IPS-15b (cell line): ENCODE measurements around the gene PTPRT.

Source experiments
- H3K27me3 ChIP-seq: one replicate; pipeline ENCODE4 v1.6.1; 2013; ENCODE audit warnings: low read length; ENCODE audit not compliant: control insufficient read depth, insufficient read depth
- H3K36me3 ChIP-seq: one replicate; pipeline ENCODE4 v1.6.1; 2013; ENCODE audit warnings: low read length; ENCODE audit not compliant: control insufficient read depth, insufficient read depth
- H3K4me1 ChIP-seq: one replicate; pipeline ENCODE4 v1.6.1; 2013; ENCODE audit warnings: mild to moderate bottlenecking, low read length; ENCODE audit not compliant: control insufficient read depth, insufficient read depth
- H3K4me3 ChIP-seq: one replicate; pipeline ENCODE4 v1.5.1; 2013; ENCODE audit warnings: low read depth, low read length
- H3K9ac ChIP-seq: one replicate; pipeline ENCODE4 v1.6.1; 2013; ENCODE audit warnings: low read depth, mild to moderate bottlenecking, low read length
- H3K9me3 ChIP-seq: one replicate; pipeline ENCODE4 v1.6.1; 2013; ENCODE audit warnings: mild to moderate bottlenecking, low read length; ENCODE audit not compliant: control insufficient read depth, insufficient read depth

PTPRT gene

GRCh38 chr20:42496595-42496994 lies 693.1 kb downstream of the PTPRT start:
- no peaks in the 10 kb centered on the region for H3K9me3 ChIP-seq
- H3K9ac ChIP-seq = no peak overlapping the region
- no peaks in the 10 kb centered on the region for H3K36me3 ChIP-seq
- no peaks in the 10 kb centered on the region for H3K4me1 ChIP-seq
- H3K4me3 ChIP-seq = no peak overlapping the region
- no peaks in the 10 kb centered on the region for H3K27me3 ChIP-seq

DNA sequence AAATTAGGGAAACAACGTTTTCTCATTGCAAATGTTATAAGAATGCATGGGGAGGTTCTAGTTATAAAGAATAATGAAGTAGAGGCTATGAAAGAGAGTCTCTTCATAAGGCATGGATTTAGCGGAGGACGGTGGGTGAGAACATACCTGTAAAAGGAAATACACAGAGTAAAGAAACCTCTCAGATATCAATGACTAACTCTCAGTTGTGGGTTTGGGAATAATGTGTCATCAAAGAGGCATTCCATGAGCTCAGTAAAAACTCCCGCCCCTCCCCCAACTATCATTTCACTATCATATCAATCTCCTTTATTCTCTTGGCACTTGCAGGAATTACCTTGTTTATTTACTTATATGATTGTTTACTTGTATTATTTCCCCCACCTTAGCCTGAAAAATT lies 695.4 kb downstream of the PTPRT start:
- no peaks in the 10 kb centered on the region for H3K4me1 ChIP-seq
- no peaks in the 10 kb centered on the region for H3K36me3 ChIP-seq
- H3K27me3 ChIP-seq = no peaks in the 10 kb centered on the region
- no peaks in the 10 kb centered on the region for H3K9me3 ChIP-seq
- H3K9ac ChIP-seq = no peak overlapping the region
- no peak overlapping the region for H3K4me3 ChIP-seq

DNA sequence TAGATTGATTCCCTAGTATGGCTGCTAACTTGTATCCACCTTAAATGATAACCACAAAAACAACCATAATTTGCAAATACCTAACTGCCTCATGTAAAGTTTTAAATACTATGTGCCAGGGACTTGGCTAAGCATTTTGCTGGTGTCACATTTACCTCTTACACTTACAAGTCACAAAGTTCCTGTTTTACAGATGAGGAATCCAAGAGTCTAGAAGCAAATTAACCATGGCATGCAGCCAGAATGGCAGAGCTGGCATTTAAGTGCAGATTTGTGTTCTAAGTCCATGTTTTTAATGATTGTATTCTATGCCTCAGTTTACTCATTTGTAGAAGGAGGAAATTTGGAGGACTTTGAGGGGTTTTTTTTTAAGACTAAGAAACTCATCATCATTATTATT lies 696.7 kb downstream of the PTPRT start:
- Histone ChIP-seq H3K9me3 (no peaks in the 10 kb centered on the region), H3K9ac (no peak overlapping the region), H3K27me3 (no peaks in the 10 kb centered on the region), H3K4me1 (no peaks in the 10 kb centered on the region), H3K36me3 (no peaks in the 10 kb centered on the region), H3K4me3 (no peak overlapping the region)

- no peaks in the 10 kb centered on the region for H3K4me1 ChIP-seq
- H3K27me3 ChIP-seq = peaks cover 2% of the 10 kb centered on the region
- no peak overlapping the region for H3K4me3 ChIP-seq
- H3K9ac ChIP-seq = no peak overlapping the region
- H3K9me3 ChIP-seq = no peaks in the 10 kb centered on the region
- H3K36me3 ChIP-seq = no peaks in the 10 kb centered on the region
These were observed 697.4 kb downstream of the PTPRT start for GRCh38 chr20:42492290-42492689.

DNA sequence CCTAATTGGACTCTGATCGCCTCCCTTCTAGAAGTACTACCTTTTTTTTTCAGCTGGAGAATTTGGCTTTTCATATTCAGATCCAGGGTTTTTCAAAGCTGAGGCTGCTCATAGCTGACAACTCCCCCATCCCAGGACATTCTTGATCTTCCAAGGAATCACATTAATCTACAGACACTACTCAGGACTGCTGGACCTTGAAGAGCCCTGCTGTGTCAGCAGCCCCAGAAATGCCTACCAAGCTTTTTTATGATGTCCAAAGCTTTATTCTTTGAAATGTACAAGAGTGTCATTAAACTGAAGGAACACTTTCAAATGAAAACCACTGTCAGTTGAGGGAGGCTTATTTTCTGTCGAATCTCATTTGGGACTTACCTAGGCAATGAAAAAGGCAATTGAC lies 704.1 kb downstream of the PTPRT start:
- no peaks in the 10 kb centered on the region for H3K36me3 ChIP-seq
- no peak overlapping the region for H3K9ac ChIP-seq
- H3K9me3 ChIP-seq = no peaks in the 10 kb centered on the region
- peaks cover 2% of the 10 kb centered on the region for H3K27me3 ChIP-seq
- H3K4me1 ChIP-seq = no peaks in the 10 kb centered on the region
- H3K4me3 ChIP-seq = no peak overlapping the region

DNA sequence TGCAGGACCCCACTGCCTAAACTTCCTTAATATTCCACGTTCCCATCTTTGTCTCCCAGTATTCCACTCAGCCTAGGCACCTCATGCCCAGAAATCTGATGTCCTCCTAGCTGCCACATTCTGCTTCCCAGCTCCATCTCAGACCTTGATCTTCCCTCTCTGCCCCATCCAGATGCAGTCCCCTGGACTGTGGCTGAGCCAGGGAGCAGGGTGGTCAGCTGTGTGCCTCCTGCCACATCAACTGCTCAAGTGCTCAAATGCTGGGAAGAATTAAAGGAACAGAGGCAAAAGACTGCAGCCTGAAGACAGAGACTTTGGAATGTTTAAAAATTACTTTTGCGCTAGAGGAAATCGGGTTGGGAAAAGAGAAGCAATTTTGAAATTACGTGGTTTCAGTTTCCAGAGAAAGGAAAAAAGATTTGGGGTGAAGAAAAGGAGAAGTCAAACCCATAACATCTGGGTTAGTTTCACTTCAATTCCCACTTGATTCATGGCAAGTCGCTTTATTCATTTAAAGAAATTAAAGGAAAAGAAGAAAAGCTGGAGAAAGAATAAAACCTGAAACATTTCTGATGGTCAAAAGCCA lies 704.8 kb downstream of the PTPRT start:
- H3K27me3 ChIP-seq = peaks cover 2% of the 10 kb centered on the region
- no peaks in the 10 kb centered on the region for H3K4me1 ChIP-seq
- H3K4me3 ChIP-seq = no peak overlapping the region
- H3K9me3 ChIP-seq = no peaks in the 10 kb centered on the region
- H3K36me3 ChIP-seq = no peaks in the 10 kb centered on the region
- no peak overlapping the region for H3K9ac ChIP-seq

- H3K4me1 ChIP-seq = no peaks in the 10 kb centered on the region
- H3K36me3 ChIP-seq = no peaks in the 10 kb centered on the region
- H3K9me3 ChIP-seq = no peaks in the 10 kb centered on the region
- no peak overlapping the region for H3K9ac ChIP-seq
- peaks cover 2% of the 10 kb centered on the region for H3K27me3 ChIP-seq
- no peak overlapping the region for H3K4me3 ChIP-seq
These were observed 705.4 kb downstream of the PTPRT start for GRCh38 chr20:42484335-42484734.

DNA sequence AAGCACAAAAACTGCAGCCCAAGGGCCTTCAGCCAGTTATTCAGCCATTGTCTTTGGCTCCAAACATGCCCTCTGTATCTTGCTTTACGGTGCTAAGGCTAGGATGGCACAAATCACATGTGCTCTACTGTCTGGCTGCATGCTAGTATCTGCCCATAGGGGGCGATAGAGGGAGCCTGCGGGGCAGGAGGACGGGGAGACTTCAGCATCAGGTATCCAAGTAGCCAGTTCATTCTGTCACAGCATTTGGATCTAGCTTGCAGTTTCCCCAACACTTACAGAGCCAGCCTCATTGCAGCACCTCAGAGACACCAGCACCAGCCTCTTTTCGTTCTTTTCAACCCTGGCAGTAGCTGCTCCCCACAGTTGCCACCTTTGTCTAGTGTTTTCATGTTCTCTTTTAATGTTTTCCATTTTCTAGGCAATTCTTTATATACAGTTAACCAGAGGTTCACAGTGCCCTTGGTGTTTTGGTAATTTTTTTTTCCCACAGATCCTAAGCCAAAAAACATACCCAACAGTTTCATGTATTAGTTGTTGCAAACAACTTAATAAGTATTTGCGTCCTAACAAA lies 705.9 kb downstream of the PTPRT start:
- H3K36me3 ChIP-seq = no peaks in the 10 kb centered on the region
- peaks cover 2% of the 10 kb centered on the region for H3K27me3 ChIP-seq
- H3K4me3 ChIP-seq = no peak overlapping the region
- no peaks in the 10 kb centered on the region for H3K9me3 ChIP-seq
- no peak overlapping the region for H3K9ac ChIP-seq
- no peaks in the 10 kb centered on the region for H3K4me1 ChIP-seq

DNA sequence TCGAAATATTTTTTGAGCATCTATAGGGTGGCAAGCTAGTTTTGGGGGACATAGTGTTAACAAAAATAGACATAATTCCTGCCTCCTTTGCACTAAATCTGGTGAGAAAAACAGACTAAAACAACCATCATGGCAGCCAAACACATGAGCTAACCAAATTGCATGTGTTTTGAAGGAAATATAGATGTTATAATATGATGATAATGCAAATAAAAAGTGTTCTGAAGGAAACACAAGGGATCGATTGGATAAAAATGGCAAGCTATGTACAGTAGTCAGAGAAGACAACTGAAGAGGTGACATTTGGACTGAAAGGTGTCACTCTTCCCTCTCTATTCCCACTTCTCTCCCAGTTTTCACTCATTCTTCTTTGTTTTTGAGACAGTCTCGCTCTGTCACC lies 706.9 kb downstream of the PTPRT start:
- Histone ChIP-seq H3K9me3 (no peaks in the 10 kb centered on the region), H3K27me3 (peaks cover 2% of the 10 kb centered on the region), H3K4me3 (no peak overlapping the region), H3K9ac (no peak overlapping the region), H3K4me1 (no peaks in the 10 kb centered on the region), H3K36me3 (no peaks in the 10 kb centered on the region)

DNA sequence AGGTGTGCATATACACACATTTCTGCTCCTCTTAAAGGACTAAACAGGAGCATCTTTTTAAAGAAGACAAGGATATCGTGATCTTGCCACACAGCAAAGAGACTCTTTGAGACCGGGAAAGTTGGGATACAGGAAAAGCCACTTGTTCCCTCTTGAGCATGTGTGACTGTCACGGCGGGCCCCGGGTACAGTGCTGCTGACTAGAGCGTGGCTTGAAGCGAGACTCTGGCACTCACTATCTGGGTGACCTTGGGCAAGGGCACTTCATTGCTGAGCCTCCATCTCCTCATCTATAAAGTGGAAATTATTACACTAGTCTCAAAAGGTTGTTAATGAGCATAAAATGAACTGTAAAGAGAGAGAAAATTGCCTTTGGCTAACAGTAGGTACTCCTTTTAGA lies 713.9 kb downstream of the PTPRT start:
- H3K4me1 ChIP-seq = no peaks in the 10 kb centered on the region
- H3K9me3 ChIP-seq = no peaks in the 10 kb centered on the region
- no peak overlapping the region for H3K9ac ChIP-seq
- H3K4me3 ChIP-seq = no peak overlapping the region
- H3K27me3 ChIP-seq = no peaks in the 10 kb centered on the region
- H3K36me3 ChIP-seq = no peaks in the 10 kb centered on the region

DNA sequence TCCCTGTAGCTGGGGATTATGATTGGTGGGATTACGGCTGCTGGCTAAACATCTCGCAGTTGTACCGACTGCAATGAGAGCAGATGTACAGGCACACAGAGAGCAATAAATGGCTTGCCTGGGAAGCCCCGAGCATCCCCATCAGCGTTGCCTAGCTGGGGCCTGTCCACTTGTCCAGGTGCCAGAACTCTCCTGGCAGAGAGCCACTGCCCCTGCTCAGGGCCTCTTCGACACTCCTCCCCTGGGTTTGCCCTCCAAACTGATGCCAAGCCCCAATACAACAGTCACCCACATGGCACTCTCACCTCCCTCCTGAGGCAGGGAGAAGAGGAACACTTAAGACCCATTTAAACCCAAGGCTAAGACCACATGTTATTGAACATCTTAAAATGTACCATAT lies 715.1 kb downstream of the PTPRT start:
- H3K9me3 ChIP-seq = no peaks in the 10 kb centered on the region
- no peaks in the 10 kb centered on the region for H3K4me1 ChIP-seq
- no peaks in the 10 kb centered on the region for H3K36me3 ChIP-seq
- no peaks in the 10 kb centered on the region for H3K27me3 ChIP-seq
- H3K9ac ChIP-seq = no peak overlapping the region
- H3K4me3 ChIP-seq = no peak overlapping the region

- H3K36me3 ChIP-seq = no peaks in the 10 kb centered on the region
- H3K27me3 ChIP-seq = no peaks in the 10 kb centered on the region
- H3K9me3 ChIP-seq = no peaks in the 10 kb centered on the region
- no peak overlapping the region for H3K4me3 ChIP-seq
- H3K9ac ChIP-seq = no peak overlapping the region
- H3K4me1 ChIP-seq = no peaks in the 10 kb centered on the region
These were observed 717.5 kb downstream of the PTPRT start for GRCh38 chr20:42472198-42472597.
